IMR-90 (cell line): ENCODE data around the gene CROCC2.

Experiments used
- CEBPB ChIP-seq: IDR thresholded peaks from 2 replicates; pipeline ENCODE4 v1.6.1; 2012; ENCODE audit warnings: low read depth, low read length, improper control_type of control experiment
- CTCF ChIP-seq: conservative IDR thresholded peaks from 2 replicates; pipeline ENCODE4 v1.5.1; 2012; ENCODE audit warnings: mild to moderate bottlenecking, low read depth, low read length, improper control_type of control experiment
- FOS ChIP-seq: fragments of 150-350 bp; IDR thresholded peaks from 2 replicates; pipeline ENCODE4 v1.6.1; 2016; ENCODE audit warnings: low read depth, low read length
- POLR2A ChIP-seq: IDR thresholded peaks from 2 replicates; pipeline ENCODE4 v1.6.1; 2012; ENCODE audit warnings: mild to moderate bottlenecking, low read depth, low read length
- RCOR1 ChIP-seq: IDR thresholded peaks from 2 replicates; pipeline ENCODE4 v1.6.1; 2012; ENCODE audit warnings: mild to moderate bottlenecking, low read length, improper control_type of control experiment; ENCODE audit not compliant: insufficient replicate concordance
- RFX5 ChIP-seq: IDR thresholded peaks from 2 replicates; pipeline ENCODE4 v1.8.0; 2012; ENCODE audit warnings: low read depth, mild to moderate bottlenecking, low read length, moderate library complexity
- SMC3 ChIP-seq: fragments of 150-350 bp; IDR thresholded peaks from 2 replicates; pipeline ENCODE4 v1.6.1; 2016; ENCODE audit warnings: low read depth, mild to moderate bottlenecking, antibody characterized with exemption, low read length, moderate library complexity
- USF2 ChIP-seq: fragments of 150-350 bp; IDR thresholded peaks from 2 replicates; pipeline ENCODE4 v1.6.1; 2017; ENCODE audit warnings: mild to moderate bottlenecking, antibody characterized with exemption, low read length, low read depth

- TF ChIP-seq CTCF (peak; percentile 44), RFX5 (no peak), POLR2A (no peak), FOS (no peak), USF2 (no peak), RCOR1 (no peak), SMC3 (no peak), CEBPB (no peak)
These were observed 83.5 kb downstream of the CROCC2 start for GRCh38 chr2:240989451-240990265.
